Neural progenitor cell (in vitro differentiated cells): ENCODE results near the gene TAPT1. TPM values are rescaled to one million over a fixed set of nuclear protein-coding genes. Genes with fewer than 3 reads are reported as not detected.
A peak's percentile ranks its signal among the peaks of the same experiment; 100 is the strongest.

ENCODE experiments used
- DNase-seq: peaks from one replicate; pipeline ENCODE4 v3.0.0-alpha.2; 2016; ENCODE audit warnings: low spot score
- H2AFZ ChIP-seq: fragments of 200-600 bp; sonication (generic); replicated peaks from 2 replicates; pipeline ENCODE4 v1.6.1; 2016; ENCODE audit warnings: antibody characterized with exemption
- H3F3A ChIP-seq: fragments of 200-600 bp; sonication (generic); 2 replicates; pipeline ENCODE4 v1.6.1; 2016; ENCODE audit warnings: antibody characterized with exemption, low read depth
- H3K27ac ChIP-seq: fragments of 200-600 bp; sonication (generic); 2 replicates; pipeline ENCODE4 v1.5.1; 2016; ENCODE audit warnings: mild to moderate bottlenecking
- H3K27me3 ChIP-seq: fragments of 200-600 bp; sonication (generic); 2 replicates; pipeline ENCODE4 v1.6.1; 2016; ENCODE audit warnings: mild to moderate bottlenecking, moderate library complexity
- H3K36me3 ChIP-seq: fragments of 200-600 bp; sonication (generic); 2 replicates; pipeline ENCODE4 v1.5.1; 2016
- H3K4me1 ChIP-seq: fragments of 200-600 bp; sonication (generic); 2 replicates; pipeline ENCODE4 v1.6.1; 2016; ENCODE audit warnings: mixed run types
- H3K4me2 ChIP-seq: fragments of 200-600 bp; sonication (generic); 2 replicates; pipeline ENCODE4 v1.6.1; 2016
- H3K4me3 ChIP-seq: fragments of 200-600 bp; sonication (generic); 2 replicates; pipeline ENCODE4 v1.5.1; 2016
- H3K79me2 ChIP-seq: fragments of 200-600 bp; sonication (generic); 2 replicates; pipeline ENCODE4 v1.6.1; 2016; ENCODE audit warnings: low read depth
- H3K9ac ChIP-seq: fragments of 200-600 bp; sonication (generic); 2 replicates; pipeline ENCODE4 v1.6.1; 2016
- H3K9me3 ChIP-seq: fragments of 200-600 bp; sonication (generic); 2 replicates; pipeline ENCODE4 v1.5.1; 2016; ENCODE audit warnings: low read depth
- H4K20me1 ChIP-seq: fragments of 200-600 bp; sonication (generic); 2 replicates; pipeline ENCODE4 v1.6.1; 2016; ENCODE audit warnings: low read depth
- H3K27ac Mint-ChIP-seq: 3 replicates; pipeline ENCODE4 v1.8.0; 2021; ENCODE audit warnings: mixed read lengths
- H3K27me3 Mint-ChIP-seq: 2 replicates; pipeline ENCODE4 v1.8.0; 2022; ENCODE audit warnings: low read depth, mild to moderate bottlenecking, inconsistent platforms, moderate library complexity, mixed read lengths; ENCODE audit not compliant: insufficient read depth
- H3K36me3 Mint-ChIP-seq: 3 replicates; pipeline ENCODE4 v1.8.0; 2021; ENCODE audit warnings: mixed read lengths
- H3K4me1 Mint-ChIP-seq: 3 replicates; pipeline ENCODE4 v1.8.0; 2021; ENCODE audit warnings: mixed read lengths
- H3K4me3 Mint-ChIP-seq: 3 replicates; pipeline ENCODE4 v1.8.0; 2021; ENCODE audit warnings: mild to moderate bottlenecking, moderate library complexity, mixed read lengths
- H3K9me3 Mint-ChIP-seq: 3 replicates; pipeline ENCODE4 v1.8.0; 2020; ENCODE audit warnings: mixed read lengths
- EZH2 ChIP-seq: fragments of 200-600 bp; sonication (generic); IDR thresholded peaks from 2 replicates; pipeline ENCODE4 v1.6.1; 2017; ENCODE audit warnings: antibody characterized with exemption, mild to moderate bottlenecking, moderate library complexity
- EZH2phosphoT487 ChIP-seq: fragments of 200-600 bp; sonication (generic); IDR thresholded peaks from 2 replicates; pipeline ENCODE4 v1.6.1; 2017; ENCODE audit warnings: antibody characterized with exemption
- total RNA-seq: library from RNA; depleted of rRNA; stranded (reverse); fragments of >200 nt; gene quantifications from 2 replicates; pipeline ENCODE4 v1.2.3, GENCODE V29; 2015; ENCODE audit warnings: low replicate concordance
- TF ChIP-seq, protein P1 (sequence below): fragments of 200-600 bp; sonication (generic); IDR thresholded peaks from 2 replicates; pipeline ENCODE4 v1.5.1; 2017; ENCODE audit warnings: antibody characterized with exemption, mild to moderate bottlenecking

Gene TAPT1
- total RNA-seq, 1 donor from 2014 or later, result 18.9 TPM

DNA sequence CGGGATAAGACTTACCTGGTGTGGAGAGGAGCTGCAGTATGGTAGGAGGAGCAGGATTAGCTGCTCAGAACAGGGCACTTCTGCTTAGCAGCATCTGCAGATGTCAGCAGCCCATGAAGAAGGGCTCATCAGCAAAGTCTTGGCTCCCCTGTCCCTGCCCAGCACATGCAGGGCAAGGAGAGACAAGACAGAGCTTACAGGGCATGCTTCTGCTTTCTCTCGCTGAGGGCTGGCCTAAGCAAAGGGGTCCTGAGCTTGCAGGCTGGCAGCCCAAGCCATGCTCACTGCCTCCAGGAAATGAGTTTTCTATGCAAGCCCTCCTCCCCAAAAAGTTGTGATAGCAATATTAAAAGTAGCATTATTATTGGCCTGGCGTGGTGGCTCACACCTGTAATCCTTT is 39.5 kb upstream of the TAPT1 start:
- DNase-seq, result no peak
- no peak for TF ChIP-seq EZH2
- no peak for TF ChIP-seq EZH2phosphoT487
- Histone ChIP-seq H3K4me2 (no peak overlapping the region), H3K27ac (no peak overlapping the region), H3K27me3 (no peaks in the 10 kb centered on the region), H3K4me3 (no peak overlapping the region), H2AFZ (no peak overlapping the region), H3F3A (no peaks in the 10 kb centered on the region), H3K9ac (no peak overlapping the region), H4K20me1 (no peaks in the 10 kb centered on the region), H3K9me3 (no peaks in the 10 kb centered on the region), H3K36me3 (no peaks in the 10 kb centered on the region), H3K4me1 (no peaks in the 10 kb centered on the region), H3K79me2 (no peaks in the 10 kb centered on the region)
- H3K4me1 Mint-ChIP-seq, result no peaks in the 10 kb centered on the region
- no peaks in the 10 kb centered on the region for H3K27me3 Mint-ChIP-seq
- no peak overlapping the region for H3K4me3 Mint-ChIP-seq
- H3K27ac Mint-ChIP-seq, result no peak overlapping the region
- H3K9me3 Mint-ChIP-seq, result no peaks in the 10 kb centered on the region
- H3K36me3 Mint-ChIP-seq, result no peaks in the 10 kb centered on the region

DNA sequence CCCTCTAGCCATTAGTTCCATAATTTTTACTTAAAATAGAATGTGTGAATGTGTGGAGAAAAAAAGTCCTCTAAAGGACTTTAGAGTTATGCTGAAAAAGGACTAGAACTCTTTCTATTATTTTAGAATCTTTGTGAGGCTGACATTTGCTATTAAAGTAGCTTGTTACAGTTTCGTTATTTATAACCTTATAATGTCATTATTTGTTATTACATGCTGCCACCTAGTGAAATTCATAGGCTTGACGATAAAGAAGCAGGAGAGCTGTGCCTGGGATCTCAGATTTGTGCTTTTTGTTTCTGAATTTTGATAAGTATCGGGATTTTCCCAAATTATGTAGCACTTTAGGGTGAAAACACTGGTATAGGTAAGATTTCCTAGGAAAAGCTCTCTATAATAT is 38.5 kb upstream of the TAPT1 start:
- Histone ChIP-seq H3K4me1 (no peaks in the 10 kb centered on the region), H2AFZ (no peak overlapping the region), H3K4me2 (no peak overlapping the region), H3K4me3 (no peak overlapping the region), H3K27me3 (no peaks in the 10 kb centered on the region), H3K27ac (no peak overlapping the region), H3K36me3 (no peaks in the 10 kb centered on the region), H3K9ac (no peak overlapping the region), H3K79me2 (no peaks in the 10 kb centered on the region), H3F3A (no peaks in the 10 kb centered on the region), H3K9me3 (no peaks in the 10 kb centered on the region), H4K20me1 (no peaks in the 10 kb centered on the region)
- no peaks in the 10 kb centered on the region for H3K9me3 Mint-ChIP-seq
- H3K27me3 Mint-ChIP-seq, result no peaks in the 10 kb centered on the region
- no peak overlapping the region for H3K27ac Mint-ChIP-seq
- no peaks in the 10 kb centered on the region for H3K4me1 Mint-ChIP-seq
- TF ChIP-seq, protein P1, sequence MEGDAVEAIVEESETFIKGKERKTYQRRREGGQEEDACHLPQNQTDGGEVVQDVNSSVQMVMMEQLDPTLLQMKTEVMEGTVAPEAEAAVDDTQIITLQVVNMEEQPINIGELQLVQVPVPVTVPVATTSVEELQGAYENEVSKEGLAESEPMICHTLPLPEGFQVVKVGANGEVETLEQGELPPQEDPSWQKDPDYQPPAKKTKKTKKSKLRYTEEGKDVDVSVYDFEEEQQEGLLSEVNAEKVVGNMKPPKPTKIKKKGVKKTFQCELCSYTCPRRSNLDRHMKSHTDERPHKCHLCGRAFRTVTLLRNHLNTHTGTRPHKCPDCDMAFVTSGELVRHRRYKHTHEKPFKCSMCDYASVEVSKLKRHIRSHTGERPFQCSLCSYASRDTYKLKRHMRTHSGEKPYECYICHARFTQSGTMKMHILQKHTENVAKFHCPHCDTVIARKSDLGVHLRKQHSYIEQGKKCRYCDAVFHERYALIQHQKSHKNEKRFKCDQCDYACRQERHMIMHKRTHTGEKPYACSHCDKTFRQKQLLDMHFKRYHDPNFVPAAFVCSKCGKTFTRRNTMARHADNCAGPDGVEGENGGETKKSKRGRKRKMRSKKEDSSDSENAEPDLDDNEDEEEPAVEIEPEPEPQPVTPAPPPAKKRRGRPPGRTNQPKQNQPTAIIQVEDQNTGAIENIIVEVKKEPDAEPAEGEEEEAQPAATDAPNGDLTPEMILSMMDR, result peak; percentile 54
- TF ChIP-seq EZH2 (no peak), EZH2phosphoT487 (no peak)
- no peaks in the 10 kb centered on the region for H3K36me3 Mint-ChIP-seq
- DNase-seq, result peak; percentile 25
- no peak overlapping the region for H3K4me3 Mint-ChIP-seq

DNA sequence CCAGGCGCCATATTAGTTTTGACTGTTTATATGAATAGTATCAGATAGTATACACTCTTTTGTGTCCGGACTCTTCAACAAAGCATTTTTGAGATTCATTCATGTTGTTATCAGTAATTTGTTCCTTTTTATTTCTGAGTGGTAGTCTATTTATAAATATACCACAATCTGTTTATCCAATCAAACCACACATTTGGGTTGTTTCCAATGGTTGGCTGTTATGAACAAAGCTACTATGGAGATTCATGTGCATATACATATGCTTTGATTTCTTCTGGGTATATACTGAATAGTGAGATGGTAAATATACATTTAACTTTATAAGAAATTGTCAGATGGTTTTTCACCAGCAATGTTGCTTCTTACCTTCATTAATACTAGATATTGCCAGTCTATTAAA is 36.8 kb upstream of the TAPT1 start:
- no peaks in the 10 kb centered on the region for H3K27me3 Mint-ChIP-seq
- H3K36me3 Mint-ChIP-seq, result no peaks in the 10 kb centered on the region
- H3K4me1 Mint-ChIP-seq, result no peaks in the 10 kb centered on the region
- no peak overlapping the region for H3K4me3 ChIP-seq
- no peaks in the 10 kb centered on the region for H3K9me3 Mint-ChIP-seq
- no peaks in the 10 kb centered on the region for H3K4me1 ChIP-seq
- no peaks in the 10 kb centered on the region for H3F3A ChIP-seq
- no peaks in the 10 kb centered on the region for H3K9me3 ChIP-seq
- H3K4me2 ChIP-seq, result no peak overlapping the region
- H3K4me3 Mint-ChIP-seq, result no peak overlapping the region
- H3K27ac ChIP-seq, result no peak overlapping the region
- H3K27ac Mint-ChIP-seq, result no peak overlapping the region
- no peak overlapping the region for H3K9ac ChIP-seq
- no peak overlapping the region for H2AFZ ChIP-seq
- H3K36me3 ChIP-seq, result no peaks in the 10 kb centered on the region
- H4K20me1 ChIP-seq, result no peaks in the 10 kb centered on the region
- DNase-seq, result no peak
- H3K79me2 ChIP-seq, result no peaks in the 10 kb centered on the region
- TF ChIP-seq EZH2phosphoT487 (no peak), EZH2 (no peak)
- TF ChIP-seq, protein P1, result no peak
- H3K27me3 ChIP-seq, result no peaks in the 10 kb centered on the region

DNA sequence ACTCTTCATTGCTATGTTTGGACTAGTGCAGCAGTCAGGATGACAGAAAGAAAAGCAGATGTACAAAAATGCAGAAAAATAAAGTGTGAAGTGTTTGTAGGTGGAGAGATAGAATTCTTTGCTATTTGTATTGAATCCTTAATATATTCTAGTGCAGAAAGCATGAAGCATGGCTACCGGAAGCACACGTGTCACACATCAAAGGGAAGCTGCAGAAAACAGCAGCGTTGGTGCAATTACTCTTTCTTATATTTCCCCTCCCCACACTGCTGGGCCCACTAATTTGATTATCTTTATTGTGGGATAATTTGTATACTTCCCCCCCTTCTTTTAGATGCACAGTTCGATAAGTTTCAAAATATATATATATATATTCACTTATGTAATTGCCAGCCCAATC is 35.9 kb upstream of the TAPT1 start:
- no peaks in the 10 kb centered on the region for H3K27me3 Mint-ChIP-seq
- H3K4me1 Mint-ChIP-seq, result no peaks in the 10 kb centered on the region
- H3K27ac Mint-ChIP-seq, result no peak overlapping the region
- H3K9me3 Mint-ChIP-seq, result no peaks in the 10 kb centered on the region
- H3K4me3 Mint-ChIP-seq, result no peak overlapping the region
- peaks cover 7% of the 10 kb centered on the region for H3K36me3 Mint-ChIP-seq
- Histone ChIP-seq H3K4me2 (no peak overlapping the region), H3K9me3 (no peaks in the 10 kb centered on the region), H3K27ac (no peak overlapping the region), H3K79me2 (no peaks in the 10 kb centered on the region), H3K4me1 (no peaks in the 10 kb centered on the region), H4K20me1 (no peaks in the 10 kb centered on the region), H3F3A (no peaks in the 10 kb centered on the region), H3K4me3 (no peak overlapping the region), H2AFZ (no peak overlapping the region), H3K36me3 (no peaks in the 10 kb centered on the region), H3K27me3 (no peaks in the 10 kb centered on the region), H3K9ac (no peak overlapping the region)
- TF ChIP-seq EZH2phosphoT487 (no peak), EZH2 (no peak)
- TF ChIP-seq, protein P1, result no peak
- DNase-seq, result no peak
